Measurements from ENCODE around the gene CLINT1. TPM values are rescaled to one million over a fixed set of nuclear protein-coding genes. Genes with fewer than 3 reads are reported as not detected.

CLINT1 gene
- total and polyA plus RNA-seq, 12 donors = 15.1 to 54.7 (median 50.7) TPM

DNA sequence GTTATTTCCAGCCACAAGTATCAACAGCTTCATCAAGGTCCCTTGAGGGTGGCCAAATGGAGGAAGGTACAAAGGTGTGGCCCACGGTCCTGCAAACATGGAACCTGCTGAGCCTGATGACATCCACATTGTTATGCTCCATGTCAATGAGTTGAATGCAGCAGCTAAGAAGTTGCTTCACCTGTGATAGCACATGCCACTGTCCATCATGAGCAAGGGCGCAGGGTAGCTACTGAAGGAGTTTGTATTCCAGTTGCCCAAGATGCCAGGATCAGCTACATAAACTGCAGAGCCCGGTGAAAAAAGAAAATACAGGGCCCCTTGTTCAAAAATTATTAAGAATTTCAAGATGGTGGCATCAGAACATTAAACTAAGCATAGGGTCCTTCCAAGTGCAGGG lies 91.3 kb downstream of the CLINT1 start:
- peaks cover 0 to 7% (median 0%) of the 10 kb centered on the region in 11 donors for H3K9me3 ChIP-seq
- H3K4me1 ChIP-seq = peaks cover 0 to 5% (median 0%) of the 10 kb centered on the region in 9 donors
- no peak overlapping the region for H3K27ac ChIP-seq
- no peaks in the 10 kb centered on the region for H3K36me3 ChIP-seq
- WGBS, 2 donors = 81 to 96% methylated on average over 3 of the region's 3 CpGs
- H3K4me3 ChIP-seq = no peak overlapping the region
- intact Hi-C loops (cut with DNase I) = loop anchor here in 4 of 10 donors (10.0 kb wide), 2 partner anchors 1337 to 1367 kb away; no protein-coding TSS in a partner anchor
- TF ChIP-seq, protein P1, sequence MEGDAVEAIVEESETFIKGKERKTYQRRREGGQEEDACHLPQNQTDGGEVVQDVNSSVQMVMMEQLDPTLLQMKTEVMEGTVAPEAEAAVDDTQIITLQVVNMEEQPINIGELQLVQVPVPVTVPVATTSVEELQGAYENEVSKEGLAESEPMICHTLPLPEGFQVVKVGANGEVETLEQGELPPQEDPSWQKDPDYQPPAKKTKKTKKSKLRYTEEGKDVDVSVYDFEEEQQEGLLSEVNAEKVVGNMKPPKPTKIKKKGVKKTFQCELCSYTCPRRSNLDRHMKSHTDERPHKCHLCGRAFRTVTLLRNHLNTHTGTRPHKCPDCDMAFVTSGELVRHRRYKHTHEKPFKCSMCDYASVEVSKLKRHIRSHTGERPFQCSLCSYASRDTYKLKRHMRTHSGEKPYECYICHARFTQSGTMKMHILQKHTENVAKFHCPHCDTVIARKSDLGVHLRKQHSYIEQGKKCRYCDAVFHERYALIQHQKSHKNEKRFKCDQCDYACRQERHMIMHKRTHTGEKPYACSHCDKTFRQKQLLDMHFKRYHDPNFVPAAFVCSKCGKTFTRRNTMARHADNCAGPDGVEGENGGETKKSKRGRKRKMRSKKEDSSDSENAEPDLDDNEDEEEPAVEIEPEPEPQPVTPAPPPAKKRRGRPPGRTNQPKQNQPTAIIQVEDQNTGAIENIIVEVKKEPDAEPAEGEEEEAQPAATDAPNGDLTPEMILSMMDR (IDR thresholded peaks at IDR 0.05) = no peak
- no peak for ATAC-seq
- H3K27me3 ChIP-seq = no peaks in the 10 kb centered on the region
- no peak for DNase-seq

DNA sequence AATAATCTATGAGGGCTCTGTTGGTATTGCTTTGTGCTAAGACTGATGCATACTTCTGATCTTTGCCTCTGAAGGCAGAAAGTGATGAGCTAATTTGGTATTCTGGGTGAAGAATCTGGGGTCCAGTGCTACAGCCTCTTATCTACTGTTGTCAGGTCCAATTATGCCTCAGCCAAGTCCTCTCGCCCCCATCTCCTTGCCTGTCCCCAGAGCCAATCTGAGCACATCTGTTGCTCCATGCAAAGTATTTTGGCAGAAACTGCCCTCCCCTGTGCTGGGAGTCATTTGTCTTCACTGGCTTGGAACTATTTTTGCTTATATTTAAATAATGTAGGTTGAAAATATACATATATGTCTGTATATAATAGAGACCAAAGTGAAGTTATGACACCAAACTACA lies 92.0 kb downstream of the CLINT1 start:
- intact Hi-C loops (cut with DNase I) = loop anchor here in 4 of 10 donors (10.0 kb wide), 2 partner anchors 1338 to 1368 kb away; no protein-coding TSS in a partner anchor
- H3K27me3 ChIP-seq = no peaks in the 10 kb centered on the region
- H3K9me3 ChIP-seq = peaks cover 0 to 7% (median 0%) of the 10 kb centered on the region in 11 donors
- no peak overlapping the region for H3K4me3 ChIP-seq
- 54 to 68% methylated on average over 1 of the region's 1 CpG for WGBS, 2 donors
- peaks cover 0 to 9% (median 0%) of the 10 kb centered on the region in 9 donors for H3K4me1 ChIP-seq
- TF ChIP-seq, protein P1 (IDR thresholded peaks at IDR 0.05) = no peak
- no peaks in the 10 kb centered on the region for H3K36me3 ChIP-seq
- H3K27ac ChIP-seq = no peak overlapping the region
- DNase-seq (no peak), ATAC-seq (no peak)

DNA sequence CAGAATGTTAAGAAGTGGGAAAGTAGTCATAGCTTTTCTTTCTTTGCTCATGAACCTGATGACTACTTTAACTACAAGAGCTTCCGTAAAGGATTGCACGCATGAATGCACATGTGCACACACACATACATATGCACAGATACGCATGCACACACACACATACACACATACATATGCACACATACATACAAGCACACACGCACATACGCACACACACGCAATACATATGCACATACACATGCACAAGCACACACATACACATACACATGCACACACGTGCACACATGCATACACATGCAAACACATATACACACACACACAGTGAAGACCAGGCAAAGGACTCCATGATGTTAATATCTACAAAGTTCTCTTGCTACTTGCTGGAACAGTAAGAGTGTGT lies 92.5 kb downstream of the CLINT1 start:
- Histone ChIP-seq H3K4me1 (peaks cover 0 to 10% (median 0%) of the 10 kb centered on the region in 9 donors), H3K27me3 (no peaks in the 10 kb centered on the region), H3K9me3 (peaks cover 0 to 7% (median 0%) of the 10 kb centered on the region in 11 donors), H3K36me3 (no peaks in the 10 kb centered on the region), H3K27ac (no peak overlapping the region), H3K4me3 (no peak overlapping the region)
- intact Hi-C loops (cut with DNase I) = loop anchor here in 4 of 10 donors (10.0 kb wide), 2 partner anchors 1338 to 1368 kb away; no protein-coding TSS in a partner anchor
- DNase-seq (no peak), ATAC-seq (no peak)
- TF ChIP-seq, protein P1 (IDR thresholded peaks at IDR 0.05) = no peak
- 96 to 99% methylated on average over 7 of the region's 7 CpGs for WGBS, 2 donors

DNA sequence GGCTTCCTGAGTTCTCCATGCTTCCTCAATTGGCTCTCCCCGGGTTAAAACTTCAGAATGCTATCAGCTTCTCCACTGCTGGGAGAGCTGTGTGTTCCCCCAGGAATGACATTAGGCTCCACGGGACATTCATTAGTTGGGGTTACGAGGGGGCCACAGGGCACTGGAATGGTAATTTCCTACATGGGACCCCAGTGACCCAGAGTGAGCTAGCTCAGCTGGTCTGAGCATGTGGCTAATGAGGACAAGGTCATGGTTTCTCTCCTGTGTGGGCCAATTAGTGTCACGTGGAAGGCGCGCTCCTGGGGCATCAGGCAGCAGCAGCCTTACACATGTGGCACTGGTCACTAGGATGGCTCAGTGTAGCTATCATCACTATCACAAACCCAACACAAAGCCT lies 94.4 kb downstream of the CLINT1 start:
- DNase-seq (no peak), ATAC-seq (no peak)
- Histone ChIP-seq H3K27me3 (no peaks in the 10 kb centered on the region), H3K4me3 (no peak overlapping the region), H3K36me3 (peaks cover 0 to 8% (median 0%) of the 10 kb centered on the region in 9 donors), H3K4me1 (peaks cover 0 to 10% (median 0%) of the 10 kb centered on the region in 9 donors), H3K27ac (no peak overlapping the region), H3K9me3 (no peaks in the 10 kb centered on the region)
- TF ChIP-seq, protein P1 (IDR thresholded peaks at IDR 0.05) = no peak
- intact Hi-C loops (cut with DNase I) = loop anchor here in 9 of 10 donors (5.0 to 10.0 kb wide), 3 partner anchors 1340 to 1370 kb away; no protein-coding TSS in a partner anchor
- 88 to 91% methylated on average over 6 of the region's 6 CpGs for WGBS, 2 donors

Data from heart right ventricle (tissue), 16 donors.